Small intestine (tissue), 7 donors: ENCODE measurements around the gene USH2A. TPM values are rescaled to one million over a fixed set of nuclear protein-coding genes. Genes with fewer than 3 reads are reported as not detected.

Experiments
- DNase-seq, 2 donors: peaks; one replicate each; pipeline versions ENCODE4 v3.0.0 to v3.0.0-alpha.2; 2013
- FAIRE-seq: peaks from 2 replicates; lab custom pipeline; 2012; peaks lifted over from hg19 to GRCh38; lab: Jason Lieb, UNC
- H3K27ac ChIP-seq, 3 donors: one replicate each; pipeline ENCODE4 v1.5.1; 2013; ENCODE audit warnings: low read length in 2 of 3, mild to moderate bottlenecking in 2 of 3, control low read depth in 1 of 3, inconsistent platforms in 1 of 3, low read depth in 1 of 3, moderate library complexity in 1 of 3
- H3K27me3 ChIP-seq, 3 donors: one replicate each; pipeline ENCODE4 v1.6.1; 2013; ENCODE audit warnings: low read length in 3 of 3, inconsistent platforms in 1 of 3; ENCODE audit not compliant: control insufficient read depth in 3 of 3, insufficient read depth in 3 of 3
- H3K36me3 ChIP-seq, 3 donors: one replicate each; pipeline ENCODE4 v1.6.1; 2013; ENCODE audit warnings: low read length in 3 of 3, inconsistent platforms in 1 of 3, low read depth in 1 of 3, mild to moderate bottlenecking in 1 of 3, moderate library complexity in 1 of 3; ENCODE audit not compliant: control insufficient read depth in 3 of 3, insufficient read depth in 2 of 3
- H3K4me1 ChIP-seq, 3 donors: one replicate each; pipeline ENCODE4 v1.6.1; 2013; ENCODE audit warnings: low read length in 2 of 3, inconsistent platforms in 1 of 3, low read depth in 1 of 3, mild to moderate bottlenecking in 1 of 3, moderate library complexity in 1 of 3; ENCODE audit not compliant: control insufficient read depth in 3 of 3, insufficient read depth in 2 of 3
- H3K4me3 ChIP-seq, 3 donors: one replicate each; pipeline ENCODE4 v1.5.1; 2013; ENCODE audit warnings: low read length in 3 of 3, control low read depth in 1 of 3, inconsistent platforms in 1 of 3, low read depth in 1 of 3, mild to moderate bottlenecking in 1 of 3, moderate library complexity in 1 of 3
- H3K9me3 ChIP-seq, 2 donors: one replicate each; pipeline ENCODE4 v1.6.1; 2013; ENCODE audit warnings: low read depth in 1 of 2, low read length in 1 of 2; ENCODE audit not compliant: control insufficient read depth in 2 of 2, insufficient read depth in 1 of 2
- WGBS, 3 donors: extraction: QIAGEN DNeasy Blood & Tissue Kit; methylation state at CpG; one replicate each; pipeline ENCODE4 v1.1.7; 2013; 5-methylcytosine and 5-hydroxymethylcytosine counted together
- polyA plus RNA-seq, 4 donors: library from polyadenylated mRNA; stranded (reverse) in 3 of 4; unstranded in 1 of 4; fragments of 200-250 nt in 3 of 4; fragments of 120-200 nt in 1 of 4; gene quantifications; one replicate each; pipeline versions ENCODE4 v1.2.1 to v1.2.3, GENCODE V29; 2013
- donor health status: healthy with polysubstance abuse.
- donor health status: control.
- donor health status: control.
- donor health status: Bipolar disorder and iron deficiency.
- donor health status: healthy.

USH2A gene
- polyA plus RNA-seq, 4 donors, result under 0.01 to 0.07 TPM; not detected in 2

DNA sequence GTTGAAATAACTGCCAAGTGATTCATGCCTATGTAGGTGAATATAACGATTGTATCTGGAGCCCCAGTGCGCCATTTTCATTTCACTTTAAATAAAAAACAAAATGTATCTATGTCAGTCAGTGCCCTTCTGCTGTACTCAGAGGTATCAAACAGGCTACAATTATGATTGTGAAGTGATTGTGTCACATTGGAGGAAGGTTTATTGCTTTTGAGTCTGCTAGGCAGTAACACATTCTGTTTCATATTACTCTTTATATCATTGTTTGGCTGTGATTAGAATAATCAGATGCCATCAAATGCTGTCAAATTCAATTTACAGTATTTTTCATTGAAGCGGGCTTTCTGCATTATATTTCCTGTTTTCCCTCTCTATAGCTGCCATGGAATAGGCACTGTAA, 684.2 kb downstream of the USH2A start:
- Histone ChIP-seq H3K27me3 (no peaks in the 10 kb centered on the region), H3K36me3 (no peaks in the 10 kb centered on the region), H3K27ac (no peak overlapping the region), H3K4me3 (no peak overlapping the region), H3K4me1 (no peaks in the 10 kb centered on the region), H3K9me3 (peaks cover 0 to 3% of the 10 kb centered on the region in 2 donors)
- 83 to 93% (median 84%) methylated on average over 3 of the region's 3 CpGs for WGBS, 3 donors
- DNase-seq (no peak), FAIRE-seq (no peak)

- Histone ChIP-seq H3K4me3 (no peak overlapping the region), H3K27me3 (no peaks in the 10 kb centered on the region), H3K4me1 (no peaks in the 10 kb centered on the region), H3K36me3 (no peaks in the 10 kb centered on the region), H3K9me3 (peaks cover 0 to 3% of the 10 kb centered on the region in 2 donors), H3K27ac (no peak overlapping the region)
- FAIRE-seq (no peak), DNase-seq (no peak)
Measured at GRCh38 chr1:215731699-215732098, 691.5 kb downstream of the USH2A start.

- Histone ChIP-seq H3K4me3 (no peak overlapping the region), H3K4me1 (no peaks in the 10 kb centered on the region), H3K9me3 (peaks cover 0 to 3% of the 10 kb centered on the region in 2 donors), H3K27me3 (no peaks in the 10 kb centered on the region), H3K27ac (no peak overlapping the region), H3K36me3 (no peaks in the 10 kb centered on the region)
- no peak for FAIRE-seq
- WGBS, 3 donors, result 41 to 85% (median 69%) methylated on average over 3 of the region's 3 CpGs
- DNase-seq, result no peak
Measured at GRCh38 chr1:215730600-215730999, 692.6 kb downstream of the USH2A start.

- FAIRE-seq, result no peak
- H3K27ac ChIP-seq, result no peak overlapping the region
Measured at GRCh38 chr1:215728169-215728568, 695.1 kb downstream of the USH2A start.

GRCh38 chr1:215720126-215720525, 703.1 kb downstream of the USH2A start:
- DNase-seq (no peak), FAIRE-seq (no peak)
- H3K4me3 ChIP-seq, result no peak overlapping the region

More at GRCh38 chr1:215728169-215728568, 695.1 kb downstream of the USH2A start:
- H3K9me3 ChIP-seq, result no peaks in the 10 kb centered on the region
- H3K36me3 ChIP-seq, result no peaks in the 10 kb centered on the region
- H3K4me3 ChIP-seq, result no peak overlapping the region
- H3K27me3 ChIP-seq, result no peaks in the 10 kb centered on the region
- DNase-seq, result no peak
- WGBS, 3 donors, result 62 to 87% (median 65%) methylated on average over 3 of the region's 3 CpGs
- H3K4me1 ChIP-seq, result no peaks in the 10 kb centered on the region

DNA sequence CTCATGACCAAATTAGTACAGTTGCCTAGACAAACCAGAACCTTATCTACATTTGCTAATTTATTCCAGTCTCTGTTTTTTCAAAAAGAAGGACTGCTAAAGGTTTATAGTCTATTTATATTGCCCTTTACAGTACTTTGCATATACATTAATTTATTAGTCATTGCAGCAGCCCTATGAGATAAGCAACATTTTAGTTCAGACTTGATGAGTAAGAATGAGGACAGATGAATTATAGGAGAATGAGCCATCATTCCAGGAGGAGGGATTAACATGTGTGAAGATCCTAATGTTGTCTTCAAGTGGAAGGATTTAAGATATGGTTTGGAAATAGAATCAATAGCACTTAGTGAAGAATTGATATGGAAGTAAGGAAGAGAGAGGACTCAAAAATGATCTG, 703.7 kb downstream of the USH2A start:
- no peak overlapping the region for H3K4me3 ChIP-seq
- no peaks in the 10 kb centered on the region for H3K4me1 ChIP-seq
- DNase-seq, result no peak
- no peaks in the 10 kb centered on the region for H3K9me3 ChIP-seq
- no peaks in the 10 kb centered on the region for H3K36me3 ChIP-seq
- no peak for FAIRE-seq
- no peak overlapping the region for H3K27ac ChIP-seq
- H3K27me3 ChIP-seq, result no peaks in the 10 kb centered on the region

More at GRCh38 chr1:215720126-215720525, 703.1 kb downstream of the USH2A start:
- Histone ChIP-seq H3K4me1 (no peaks in the 10 kb centered on the region), H3K9me3 (no peaks in the 10 kb centered on the region), H3K27ac (no peak overlapping the region), H3K36me3 (no peaks in the 10 kb centered on the region), H3K27me3 (no peaks in the 10 kb centered on the region)

DNA sequence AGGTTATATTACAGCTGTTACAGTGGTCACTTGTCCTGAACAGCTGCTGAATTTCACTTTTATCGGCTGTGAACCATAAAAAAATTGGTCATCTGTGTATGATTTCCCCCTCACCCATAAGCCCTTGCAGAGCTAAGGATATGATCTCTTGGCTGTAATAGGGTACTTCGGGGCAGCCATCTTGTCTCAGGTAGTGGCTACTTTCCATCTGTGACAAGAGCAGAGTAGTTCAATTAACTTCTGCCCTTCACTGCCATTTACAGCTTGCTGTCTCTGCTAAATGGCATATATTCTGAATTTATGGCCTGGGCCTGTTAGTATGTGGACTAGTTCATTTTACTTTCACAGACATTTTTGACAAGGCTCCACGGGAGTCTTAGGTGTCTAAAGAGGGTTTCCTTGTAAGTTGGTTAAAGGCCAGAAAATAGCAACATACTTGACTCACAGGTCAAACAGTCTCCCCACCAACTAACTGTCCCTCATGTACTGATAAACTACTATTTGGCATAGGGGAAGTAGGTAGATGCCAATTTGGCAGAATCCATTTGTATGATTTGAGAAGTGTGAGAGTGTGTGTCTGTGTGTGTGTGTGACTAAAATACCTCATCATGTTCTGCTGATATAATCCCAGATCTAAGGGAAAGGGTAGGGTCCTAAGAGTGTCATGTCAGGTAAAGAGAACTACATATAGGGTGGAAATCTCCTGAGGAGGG, 704.5 kb downstream of the USH2A start:
- Histone ChIP-seq H3K4me1 (no peaks in the 10 kb centered on the region), H3K36me3 (no peaks in the 10 kb centered on the region), H3K9me3 (no peaks in the 10 kb centered on the region), H3K27me3 (no peaks in the 10 kb centered on the region), H3K27ac (no peak overlapping the region), H3K4me3 (no peak overlapping the region)
- 28 to 65% (median 31%) methylated on average over 3 of the region's 3 CpGs for WGBS, 3 donors
- DNase-seq, result no peak
- FAIRE-seq, result no peak

DNA sequence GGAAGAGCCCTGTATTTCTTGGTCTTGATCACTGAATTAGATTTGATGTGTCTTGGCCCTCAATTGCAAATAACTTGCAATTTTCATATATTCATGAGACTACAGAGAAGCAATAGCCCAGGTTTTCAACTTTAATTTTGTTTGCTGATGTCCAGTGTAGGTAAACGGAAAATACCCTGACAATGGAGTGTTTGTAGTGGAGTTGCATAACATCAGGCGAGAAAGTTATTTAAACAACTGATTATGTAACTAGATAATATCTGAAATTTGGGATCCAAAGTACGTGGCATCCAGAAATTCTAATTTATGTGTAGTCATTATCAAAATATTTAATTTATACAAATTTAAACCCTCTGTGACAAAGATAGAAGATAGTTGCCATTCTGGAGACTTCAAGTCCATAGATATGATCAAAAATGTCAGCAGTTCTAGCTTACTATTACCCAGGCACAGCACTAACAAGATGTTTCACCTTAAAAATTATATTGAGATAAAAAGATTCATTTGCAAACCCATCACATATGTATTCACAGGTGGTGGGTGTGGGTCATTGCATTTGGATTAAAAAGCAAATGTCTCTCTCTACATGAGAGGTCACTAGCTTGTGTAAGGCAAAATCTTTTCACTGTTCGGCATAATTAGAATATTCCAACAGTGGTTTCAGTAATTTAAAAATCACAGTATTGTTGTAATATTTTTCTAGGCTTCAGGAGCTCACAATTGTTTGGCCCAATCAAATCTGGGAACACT, 705.4 kb downstream of the USH2A start:
- H3K9me3 ChIP-seq, result no peaks in the 10 kb centered on the region
- H3K36me3 ChIP-seq, result no peaks in the 10 kb centered on the region
- FAIRE-seq (no peak), DNase-seq (no peak)
- no peaks in the 10 kb centered on the region for H3K27me3 ChIP-seq
- WGBS, 3 donors, result 42 to 70% (median 50%) methylated on average over 4 of the region's 4 CpGs
- H3K4me1 ChIP-seq, result no peaks in the 10 kb centered on the region
- no peak overlapping the region for H3K27ac ChIP-seq
- H3K4me3 ChIP-seq, result no peak overlapping the region
